ENCODE measurements around the gene AVEN.

AVEN gene

DNA sequence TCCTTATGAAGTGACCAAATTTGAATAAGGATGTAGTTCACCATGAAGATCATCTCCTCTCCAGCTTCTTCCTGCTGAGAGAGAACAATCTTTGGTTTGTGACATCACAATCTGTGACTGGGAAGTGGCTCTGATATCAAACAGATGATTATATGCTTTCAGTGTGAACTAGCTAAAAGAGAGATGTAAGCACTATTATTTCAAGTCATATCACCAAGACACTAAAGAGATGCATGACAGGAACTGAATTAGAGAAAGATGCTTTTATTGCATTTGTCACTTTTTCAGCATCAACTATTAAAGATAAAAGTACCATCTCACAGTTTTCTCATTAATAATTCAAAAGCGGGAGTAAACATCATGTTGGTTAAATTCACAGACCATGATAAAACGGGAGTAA lies 67.2 kb downstream of the AVEN start:
- no peak for TF ChIP-seq EZH2phosphoT487 (IDR thresholded peaks at IDR 0.05; ENCODE audit: borderline replicate concordance, low read length)
- no peak for TF ChIP-seq CTCF (IDR thresholded peaks at IDR 0.05; ENCODE audit: low read depth, low read length, poor library complexity, severe bottlenecking)
- no peaks in the 10 kb centered on the region for H3K27me3 ChIP-seq (ENCODE audit: control insufficient read depth, low read length)
- no peak overlapping the region for H3K27ac ChIP-seq (ENCODE audit: low read depth, low read length)
- H3K4me2 ChIP-seq (ENCODE audit: low read length) = no peak overlapping the region
- H3K9me2 ChIP-seq (replicated peaks; ENCODE audit: control insufficient read depth, low read length) = no peaks in the 10 kb centered on the region
- no peaks in the 10 kb centered on the region for H3F3A ChIP-seq (ENCODE audit: control insufficient read depth, insufficient read depth)
- H4K20me1 ChIP-seq (ENCODE audit: control insufficient read depth, insufficient read depth, low read depth, low read length) = no peaks in the 10 kb centered on the region
- no peaks in the 10 kb centered on the region for H3K79me2 ChIP-seq (ENCODE audit: control insufficient read depth, low read length)
- H3K4me3 ChIP-seq (ENCODE audit: low read length) = no peak overlapping the region
- no peaks in the 10 kb centered on the region for H3K9me3 ChIP-seq (ENCODE audit: control insufficient read depth, insufficient read depth, low read length)
- no peaks in the 10 kb centered on the region for H3K4me1 ChIP-seq (ENCODE audit: control insufficient read depth, low read length)
- no peaks in the 10 kb centered on the region for H3K36me3 ChIP-seq (ENCODE audit: control insufficient read depth, low read length)

DNA sequence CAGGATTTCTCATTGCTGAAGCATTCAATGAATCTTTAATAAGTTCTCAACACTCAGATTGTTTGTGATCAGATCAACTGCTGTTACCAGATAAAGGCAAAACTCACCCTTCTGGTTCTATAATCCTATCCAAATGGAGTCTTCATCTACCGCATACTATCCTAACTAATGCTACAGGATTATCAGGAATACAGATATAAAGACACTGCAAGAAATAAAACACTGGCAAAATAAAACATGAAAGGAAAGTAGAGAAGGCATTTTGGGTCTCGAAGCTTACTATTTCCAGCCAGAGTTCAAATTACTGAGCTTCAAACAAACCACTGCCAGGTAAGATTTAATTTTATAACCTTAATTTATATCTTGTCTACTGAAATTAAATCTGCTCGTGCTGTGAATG lies 70.2 kb downstream of the AVEN start:
- no peaks in the 10 kb centered on the region for H3K4me1 ChIP-seq (ENCODE audit: control insufficient read depth, low read length)
- no peak overlapping the region for H3K27ac ChIP-seq (ENCODE audit: low read depth, low read length)
- no peak overlapping the region for H3K4me3 ChIP-seq (ENCODE audit: low read length)
- no peak overlapping the region for H3K4me2 ChIP-seq (ENCODE audit: low read length)
- H3K79me2 ChIP-seq (ENCODE audit: control insufficient read depth, low read length) = no peaks in the 10 kb centered on the region
- H3F3A ChIP-seq (ENCODE audit: control insufficient read depth, insufficient read depth) = no peaks in the 10 kb centered on the region
- no peaks in the 10 kb centered on the region for H3K27me3 ChIP-seq (ENCODE audit: control insufficient read depth, low read length)
- TF ChIP-seq EZH2phosphoT487 (IDR thresholded peaks at IDR 0.05; ENCODE audit: borderline replicate concordance, low read length) (no peak), CTCF (IDR thresholded peaks at IDR 0.05; ENCODE audit: low read depth, low read length, poor library complexity, severe bottlenecking) (no peak)
- H3K9me3 ChIP-seq (ENCODE audit: control insufficient read depth, insufficient read depth, low read length) = no peaks in the 10 kb centered on the region
- no peaks in the 10 kb centered on the region for H3K36me3 ChIP-seq (ENCODE audit: control insufficient read depth, low read length)
- no peaks in the 10 kb centered on the region for H4K20me1 ChIP-seq (ENCODE audit: control insufficient read depth, insufficient read depth, low read depth, low read length)
- H3K9me2 ChIP-seq (replicated peaks; ENCODE audit: control insufficient read depth, low read length) = no peaks in the 10 kb centered on the region

GRCh38 chr15:33968224-33968623 lies 70.8 kb downstream of the AVEN start, which contains the start of gene CHRM5:
Gene CHRM5 (plus strand): TSS chr15:33968497. CDS start chr15:34062718, 94,221 bp downstream.
- Histone ChIP-seq H3K4me1 (ENCODE audit: control insufficient read depth, low read length) (no peaks in the 10 kb centered on the region), H3K36me3 (ENCODE audit: control insufficient read depth, low read length) (no peaks in the 10 kb centered on the region), H3K27me3 (ENCODE audit: control insufficient read depth, low read length) (no peaks in the 10 kb centered on the region), H3K79me2 (ENCODE audit: control insufficient read depth, low read length) (no peaks in the 10 kb centered on the region), H3K9me2 (replicated peaks; ENCODE audit: control insufficient read depth, low read length) (no peaks in the 10 kb centered on the region), H3K4me3 (ENCODE audit: low read length) (no peak within 1 kb of the TSS), H3K9me3 (ENCODE audit: control insufficient read depth, insufficient read depth, low read length) (no peaks in the 10 kb centered on the region), H3F3A (ENCODE audit: control insufficient read depth, insufficient read depth) (no peaks in the 10 kb centered on the region), H3K4me2 (ENCODE audit: low read length) (no peak within 1 kb of the TSS), H3K27ac (ENCODE audit: low read depth, low read length) (no peak within 1 kb of the TSS), H4K20me1 (ENCODE audit: control insufficient read depth, insufficient read depth, low read depth, low read length) (no peaks in the 10 kb centered on the region)
- TF ChIP-seq EZH2phosphoT487 (IDR thresholded peaks at IDR 0.05; ENCODE audit: borderline replicate concordance, low read length) (no peak), CTCF (IDR thresholded peaks at IDR 0.05; ENCODE audit: low read depth, low read length, poor library complexity, severe bottlenecking) (no peak)

GRCh38 chr15:33964665-33965040 lies 74.4 kb downstream of the AVEN start:
- Histone ChIP-seq H3K27me3 (ENCODE audit: control insufficient read depth, low read length) (no peaks in the 10 kb centered on the region), H3K36me3 (ENCODE audit: control insufficient read depth, low read length) (no peaks in the 10 kb centered on the region), H3K4me2 (ENCODE audit: low read length) (no peak overlapping the region), H3F3A (ENCODE audit: control insufficient read depth, insufficient read depth) (no peaks in the 10 kb centered on the region), H4K20me1 (ENCODE audit: control insufficient read depth, insufficient read depth, low read depth, low read length) (no peaks in the 10 kb centered on the region), H3K9me2 (replicated peaks; ENCODE audit: control insufficient read depth, low read length) (no peaks in the 10 kb centered on the region), H3K4me1 (ENCODE audit: control insufficient read depth, low read length) (no peaks in the 10 kb centered on the region), H3K79me2 (ENCODE audit: control insufficient read depth, low read length) (no peaks in the 10 kb centered on the region), H3K27ac (ENCODE audit: low read depth, low read length) (no peak overlapping the region), H3K9me3 (ENCODE audit: control insufficient read depth, insufficient read depth, low read length) (no peaks in the 10 kb centered on the region), H3K4me3 (ENCODE audit: low read length) (no peak overlapping the region)
- TF ChIP-seq CTCF (IDR thresholded peaks at IDR 0.05; ENCODE audit: low read depth, low read length, poor library complexity, severe bottlenecking) (no peak), EZH2phosphoT487 (IDR thresholded peaks at IDR 0.05; ENCODE audit: borderline replicate concordance, low read length) (no peak)
